ENCODE data around the gene ADAMTS1.

Gene ADAMTS1

DNA sequence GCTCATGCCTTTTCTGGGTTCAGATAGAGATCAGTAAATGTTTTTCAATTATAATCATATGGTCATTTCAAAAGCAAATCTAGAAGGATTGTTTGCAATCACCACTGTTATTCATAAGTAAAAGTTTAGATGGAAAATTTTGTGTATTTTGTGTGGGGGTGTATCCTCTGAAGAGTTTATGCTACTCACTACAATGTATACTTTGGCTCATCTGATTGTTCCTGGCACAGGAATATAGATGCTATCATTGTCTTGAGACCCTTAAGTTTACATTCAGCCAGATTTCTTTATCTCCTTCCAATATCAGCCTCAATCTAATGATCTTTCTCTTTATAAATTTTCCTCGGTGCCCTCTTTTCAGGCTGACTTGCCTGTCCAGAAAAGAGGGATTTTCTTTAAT is 33.0 kb downstream of the ADAMTS1 start:
- no peak for DNase-seq

DNA sequence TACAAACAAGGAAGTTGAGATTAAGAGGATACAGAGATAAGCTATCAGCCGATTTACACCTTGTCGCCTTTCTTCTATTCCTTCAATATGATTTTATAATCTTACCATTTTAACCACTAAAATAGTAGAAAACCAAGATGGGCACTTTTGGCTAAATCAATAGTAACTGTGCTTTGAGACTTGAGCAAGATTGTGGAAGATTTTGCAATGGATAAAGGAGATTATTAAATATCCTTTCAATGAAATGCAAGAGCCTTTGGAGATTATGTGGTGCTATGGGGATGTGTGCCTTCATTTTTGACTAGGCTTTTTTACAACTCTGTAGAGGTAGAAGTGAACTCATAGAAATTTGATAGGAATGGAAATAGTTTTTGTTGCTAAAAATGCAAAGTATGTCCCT is 33.7 kb downstream of the ADAMTS1 start:
- no peak for DNase-seq

- no peak for DNase-seq
Observed at GRCh38 chr21:26810676-26811415, 34.4 kb downstream of the ADAMTS1 start.

DNA sequence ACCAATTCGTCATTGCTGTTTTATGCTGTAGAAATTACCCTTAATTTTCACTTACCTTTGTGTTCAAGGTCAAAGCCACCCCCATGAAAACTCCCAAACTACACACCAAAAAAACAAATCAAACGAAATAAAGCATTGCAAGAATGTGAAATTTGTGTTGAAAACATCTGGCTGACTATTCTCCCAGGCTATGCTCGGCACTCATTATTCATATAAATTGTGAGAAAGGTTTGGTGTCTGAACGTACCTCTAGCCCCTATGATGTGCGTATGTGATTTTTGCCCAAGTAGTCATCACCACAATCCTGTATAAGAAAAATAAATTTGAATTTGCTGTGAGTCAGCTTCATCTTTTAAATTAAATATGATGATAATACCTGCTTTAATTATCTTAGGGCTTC is 34.9 kb downstream of the ADAMTS1 start:
- no peak for DNase-seq

- DNase-seq, result no peak
Observed at GRCh38 chr21:26809745-26810144, 35.5 kb downstream of the ADAMTS1 start.

- no peak for DNase-seq
Observed at GRCh38 chr21:26806801-26807295, 38.4 kb downstream of the ADAMTS1 start.

- DNase-seq, result no peak
Observed at GRCh38 chr21:26804895-26805609, 40.2 kb downstream of the ADAMTS1 start.

GRCh38 chr21:26801498-26801897 is 43.7 kb downstream of the ADAMTS1 start:
- DNase-seq, result no peak

GRCh38 chr21:26800970-26801431 is 44.2 kb downstream of the ADAMTS1 start:
- DNase-seq, result no peak

DNA sequence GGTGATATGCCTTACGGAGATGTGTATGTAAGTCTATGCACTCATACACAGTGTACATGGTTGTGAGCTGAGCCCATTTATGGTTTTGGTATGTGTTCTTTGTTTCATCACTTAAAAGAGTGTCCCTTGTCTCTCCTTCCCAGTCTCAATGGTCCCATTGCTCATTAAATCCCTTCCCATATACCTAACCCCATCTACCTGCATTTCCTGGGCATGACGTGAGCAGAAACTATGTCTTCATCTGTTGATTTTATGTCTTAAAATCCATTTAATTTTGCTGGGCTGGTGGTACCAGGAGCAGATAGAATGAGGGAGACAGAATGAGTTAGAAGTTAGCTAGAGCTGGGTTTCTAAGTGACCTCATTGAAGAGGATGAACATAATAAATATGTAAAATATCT is 44.8 kb downstream of the ADAMTS1 start:
- DNase-seq, result no peak

GRCh38 chr21:26800001-26800400 is 45.2 kb downstream of the ADAMTS1 start:
- no peak for DNase-seq

GRCh38 chr21:26798856-26799751 is 46.1 kb downstream of the ADAMTS1 start:
- DNase-seq, result no peak

DNA sequence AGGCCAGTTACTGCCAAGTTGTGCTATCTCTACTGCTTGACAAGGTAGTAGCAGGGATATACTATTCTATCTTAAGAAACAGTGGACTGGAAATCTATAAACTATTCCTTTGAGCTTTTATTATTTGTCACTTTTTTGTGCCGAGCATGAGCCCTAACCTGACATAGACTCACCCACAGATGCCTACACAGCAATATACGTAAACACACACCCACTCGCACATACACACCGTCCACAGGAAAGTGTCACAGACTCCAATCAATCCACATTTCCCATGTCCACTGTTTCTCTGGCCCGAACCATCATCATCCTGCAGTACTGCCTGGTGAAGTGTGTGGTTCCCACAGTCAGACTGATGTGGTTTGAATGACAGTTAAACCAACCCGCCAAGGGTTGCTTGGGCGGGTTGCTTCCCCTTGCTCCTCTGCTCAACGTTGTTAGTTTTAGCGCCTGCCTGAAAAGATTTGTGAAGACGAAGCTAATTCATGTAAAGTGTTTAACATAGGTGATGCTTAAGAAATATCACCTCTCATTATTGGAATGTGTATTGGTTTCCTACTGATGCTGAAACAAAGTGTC is 47.2 kb downstream of the ADAMTS1 start:
- no peak for DNase-seq

DNA sequence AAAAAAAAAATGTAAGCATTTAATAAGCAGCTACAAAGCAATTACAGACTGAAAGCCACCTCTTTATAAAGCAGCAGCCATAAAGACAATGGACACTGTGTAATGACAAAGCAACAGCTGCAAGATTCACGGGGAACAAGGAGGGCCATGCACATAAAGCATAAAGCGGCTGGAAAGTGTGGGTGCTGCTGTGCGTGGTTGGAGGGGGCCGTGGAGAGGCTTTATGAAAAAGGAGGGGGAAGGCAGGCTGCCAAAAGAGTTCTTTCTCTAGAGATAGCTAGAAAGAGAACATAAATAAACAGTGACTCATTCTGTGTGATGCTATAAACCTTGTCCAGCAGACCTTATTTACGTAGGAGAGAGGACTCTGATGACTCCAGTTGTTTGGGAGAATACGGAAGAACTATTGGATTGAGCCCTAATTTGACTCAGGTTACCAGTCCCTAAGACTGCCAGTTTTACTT is 49.3 kb downstream of the ADAMTS1 start:
- DNase-seq, result no peak

DNA sequence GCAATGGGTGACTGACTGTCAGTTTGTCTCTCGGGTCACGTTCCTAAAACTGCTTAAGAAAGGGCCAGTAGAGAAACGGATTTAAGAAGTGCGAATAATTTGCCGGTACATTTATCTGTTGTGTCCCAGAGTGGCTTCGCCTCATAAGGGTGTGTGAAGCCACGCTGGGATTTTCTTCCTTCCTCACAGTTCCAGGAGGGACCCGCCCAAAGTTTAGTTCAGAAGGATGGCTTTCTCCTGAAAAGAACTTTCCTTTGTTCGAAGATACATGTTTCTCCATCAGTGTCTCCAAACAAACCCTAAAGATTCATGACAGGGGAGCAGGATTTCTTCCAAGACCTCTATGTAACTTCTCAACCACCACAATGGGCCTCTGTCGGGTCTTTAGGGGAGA is 49.8 kb downstream of the ADAMTS1 start:
- no peak for DNase-seq

DNA sequence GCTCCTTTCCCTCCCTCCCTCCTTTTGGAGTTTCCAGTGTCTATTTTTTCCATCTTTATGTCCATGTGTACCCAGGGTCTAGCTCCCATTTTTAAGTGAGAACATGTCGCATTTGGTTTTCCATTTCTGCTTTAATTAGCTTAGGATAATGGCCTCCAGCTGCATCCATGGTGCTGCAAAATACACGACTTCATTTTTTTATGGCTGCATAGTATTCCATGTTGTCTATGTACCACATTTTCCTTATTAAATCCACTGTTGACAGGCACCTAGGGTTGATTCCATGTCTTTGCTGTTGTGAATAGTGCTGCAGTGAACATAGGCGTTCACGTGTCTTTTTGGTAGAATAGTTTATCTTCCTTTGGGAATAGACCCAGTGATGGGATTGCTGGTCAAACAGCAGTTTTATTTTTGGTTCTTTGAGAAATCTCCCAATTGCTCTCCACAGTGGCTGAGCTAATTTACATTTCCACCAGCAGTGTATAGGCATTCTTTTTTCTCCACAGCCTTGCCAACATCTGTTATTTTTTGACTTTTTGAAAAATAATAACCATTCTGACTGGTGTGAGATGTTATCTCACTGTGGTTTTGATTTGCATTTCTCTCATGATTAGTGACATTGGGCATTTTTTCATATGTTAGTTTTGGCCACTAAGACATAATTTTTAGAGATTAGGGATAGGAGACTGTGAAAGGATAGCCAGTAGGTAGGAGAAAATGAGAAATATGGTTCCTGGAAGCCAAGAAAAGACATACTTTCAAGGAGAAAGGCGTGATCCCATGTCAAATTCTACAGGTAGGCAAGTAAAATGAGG is 50.4 kb downstream of the ADAMTS1 start:
- no peak for DNase-seq

GRCh38 chr21:26790296-26790695 is 54.9 kb downstream of the ADAMTS1 start:
- DNase-seq, result no peak

DNA sequence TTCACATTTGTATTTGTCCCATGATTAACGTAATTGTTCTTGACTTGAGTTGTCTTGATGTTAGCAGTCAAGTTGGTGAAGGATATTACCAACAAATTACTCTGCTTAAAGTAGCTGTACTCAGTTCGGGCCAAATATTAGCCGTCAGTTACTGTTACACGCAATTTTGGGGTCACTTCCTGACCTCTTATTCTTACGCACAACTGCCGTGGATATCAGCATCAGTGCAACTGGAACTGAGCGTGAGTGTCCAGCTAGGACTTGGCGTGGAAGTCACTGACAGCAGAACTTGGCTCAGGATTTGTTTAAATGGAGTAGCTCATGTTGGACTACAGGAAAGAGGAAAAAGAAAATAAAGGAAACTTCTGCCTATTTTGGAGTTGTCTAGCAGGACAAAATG is 56.4 kb downstream of the ADAMTS1 start:
- no peak for DNase-seq
